ENCODE measurements around the gene FOXR1.
"Not testable (repeated sequence)": the region's sequence is repeated elsewhere in the genome, so short reads cannot be mapped to it uniquely, and the experiment has no call there.

FOXR1 gene

DNA sequence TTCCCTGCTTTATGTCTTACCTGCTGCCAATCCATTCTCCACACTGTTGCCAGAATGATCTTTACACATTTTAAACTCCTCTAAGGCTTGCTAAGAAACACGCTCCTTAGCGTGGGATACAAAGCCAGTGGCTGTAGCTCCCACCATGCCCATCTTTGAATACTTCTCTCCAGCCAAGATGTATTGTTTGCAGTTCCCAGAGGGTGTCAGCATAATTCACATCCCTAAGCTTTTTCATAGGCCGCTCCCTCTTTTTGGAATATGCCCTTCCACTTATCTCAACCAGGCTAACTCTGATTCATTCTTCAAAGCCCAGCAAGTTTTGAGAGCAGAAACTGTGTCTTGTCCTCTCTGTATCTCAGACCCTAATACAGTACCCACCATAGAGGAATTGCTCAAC is 23.6 kb upstream of the FOXR1 start:
- no peak for DNase-seq

DNA sequence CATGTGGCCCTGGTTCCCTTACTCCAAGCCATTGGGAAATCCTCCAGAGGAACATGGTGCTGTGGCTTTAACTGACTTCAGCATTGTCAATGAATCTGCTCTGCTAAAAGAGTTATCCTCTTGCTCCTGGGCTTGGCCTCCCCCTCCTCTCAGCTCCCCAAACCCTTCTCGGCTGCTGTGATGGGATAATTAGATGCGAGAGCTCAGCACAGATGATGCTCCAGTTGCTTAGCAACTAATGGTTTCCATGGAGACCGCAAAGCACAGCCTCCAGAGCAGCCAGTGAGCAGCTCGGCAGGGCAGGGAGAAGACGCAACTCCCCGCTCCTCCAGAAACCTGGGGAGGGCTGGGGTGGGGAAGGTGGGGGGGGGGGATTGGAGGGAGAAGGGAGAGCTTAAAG is 18.3 kb upstream of the FOXR1 start:
- DNase-seq, result peak; percentile 58

DNA sequence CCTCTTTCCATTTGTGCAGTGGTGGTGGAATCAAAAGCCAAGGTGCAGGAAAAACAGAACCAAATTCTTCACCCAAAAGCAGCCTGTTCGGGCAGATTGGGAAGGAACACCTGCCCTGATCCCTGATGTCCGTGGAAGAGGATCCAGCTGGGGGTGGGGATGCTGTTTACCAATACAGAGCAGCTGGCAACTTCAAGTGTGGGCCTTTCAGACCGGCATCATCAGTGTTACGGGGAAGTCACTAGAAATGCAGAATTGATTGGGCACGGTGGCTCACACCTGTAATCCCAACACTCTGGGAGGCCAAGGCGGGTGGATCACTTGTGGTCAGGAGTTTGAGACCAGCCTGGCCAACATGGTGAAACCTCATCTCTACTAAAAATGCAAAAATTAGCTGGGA is 17.6 kb upstream of the FOXR1 start:
- not testable (repeated sequence) for DNase-seq

DNA sequence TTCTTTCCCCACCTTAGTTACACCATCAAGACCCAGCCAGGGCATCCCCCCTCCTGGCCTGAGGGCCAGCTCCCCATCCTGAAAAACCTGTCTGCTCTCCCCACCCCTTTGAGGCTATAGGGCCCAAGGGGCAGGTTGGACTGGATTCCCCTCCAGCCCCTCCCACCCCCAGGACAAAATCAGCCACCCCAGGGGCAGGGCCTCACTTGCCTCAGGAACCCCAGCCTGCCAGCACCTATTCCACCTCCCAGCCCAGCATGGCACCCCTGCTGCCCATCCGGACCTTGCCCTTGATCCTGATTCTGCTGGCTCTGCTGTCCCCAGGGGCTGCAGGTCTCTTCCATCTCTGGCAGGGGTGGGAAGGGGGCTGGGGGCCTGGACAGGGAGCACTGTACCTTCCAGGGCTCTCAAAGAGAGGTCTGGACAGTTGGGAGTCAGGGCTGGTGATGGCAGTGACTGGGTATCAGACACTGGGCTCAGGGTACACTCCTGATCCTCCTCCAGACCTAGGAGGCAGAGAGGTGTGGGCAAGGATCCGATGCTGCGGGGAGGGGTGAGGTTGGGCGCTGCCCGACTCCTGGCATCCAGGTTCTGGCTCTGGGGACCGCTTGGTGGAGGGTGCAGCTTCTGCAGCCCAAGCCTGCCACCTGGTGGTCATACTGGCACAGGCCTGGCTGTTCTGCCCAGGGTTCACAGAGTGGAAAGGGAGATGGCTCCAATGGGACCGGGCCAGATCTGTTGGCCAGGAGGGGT is 15.3 kb upstream of the FOXR1 start, which contains the start of gene UPK2:
Gene UPK2 (plus strand): TSS at position 205 of the 753 bp plus-strand sequence. CDS start 53 bp downstream, at position 258.
- peak; percentile 36 for DNase-seq

DNA sequence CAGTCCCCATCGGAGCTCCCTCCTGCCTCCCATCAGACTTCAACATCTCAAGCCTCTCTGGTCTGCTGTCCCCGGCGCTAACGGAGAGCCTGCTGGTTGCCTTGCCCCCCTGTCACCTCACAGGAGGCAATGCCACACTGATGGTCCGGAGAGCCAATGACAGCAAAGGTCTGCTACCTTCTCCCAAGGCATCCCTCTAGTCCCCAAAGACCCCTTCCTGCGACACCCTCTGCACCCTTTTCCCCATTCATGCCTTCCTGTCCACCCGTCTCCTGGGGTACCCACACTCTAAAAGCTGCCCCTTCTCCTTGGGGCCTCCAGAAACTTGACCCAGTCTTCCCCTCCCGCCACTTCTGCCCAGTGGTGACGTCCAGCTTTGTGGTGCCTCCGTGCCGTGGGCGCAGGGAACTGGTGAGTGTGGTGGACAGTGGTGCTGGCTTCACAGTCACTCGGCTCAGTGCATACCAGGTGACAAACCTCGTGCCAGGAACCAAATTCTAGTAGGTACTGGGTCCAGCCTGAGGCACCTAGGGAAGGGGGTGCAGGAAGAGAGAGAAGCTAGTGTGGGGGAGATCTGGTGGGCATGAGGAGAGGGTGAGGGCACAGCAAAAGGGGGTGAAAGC is 14.6 kb upstream of the FOXR1 start:
- DNase-seq, result no peak

DNA sequence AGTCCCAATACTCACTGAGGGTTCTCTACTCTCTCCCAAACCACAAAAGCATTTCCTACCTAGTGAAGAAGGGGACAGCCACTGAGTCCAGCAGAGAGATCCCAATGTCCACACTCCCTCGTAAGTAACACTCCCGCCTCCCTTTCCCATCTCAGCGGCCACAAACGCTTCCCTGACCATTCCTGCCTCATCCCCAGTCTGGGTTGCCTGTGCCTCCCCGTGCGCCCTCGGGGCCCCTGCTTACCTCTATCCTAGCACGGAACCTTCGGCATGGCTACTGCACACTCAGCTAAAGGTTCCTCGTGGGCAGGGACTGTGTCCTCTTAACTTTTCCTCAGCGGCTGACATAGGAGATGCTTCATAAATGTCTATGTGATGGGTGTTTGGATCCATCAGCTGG is 14.0 kb upstream of the FOXR1 start:
- no peak for DNase-seq

DNA sequence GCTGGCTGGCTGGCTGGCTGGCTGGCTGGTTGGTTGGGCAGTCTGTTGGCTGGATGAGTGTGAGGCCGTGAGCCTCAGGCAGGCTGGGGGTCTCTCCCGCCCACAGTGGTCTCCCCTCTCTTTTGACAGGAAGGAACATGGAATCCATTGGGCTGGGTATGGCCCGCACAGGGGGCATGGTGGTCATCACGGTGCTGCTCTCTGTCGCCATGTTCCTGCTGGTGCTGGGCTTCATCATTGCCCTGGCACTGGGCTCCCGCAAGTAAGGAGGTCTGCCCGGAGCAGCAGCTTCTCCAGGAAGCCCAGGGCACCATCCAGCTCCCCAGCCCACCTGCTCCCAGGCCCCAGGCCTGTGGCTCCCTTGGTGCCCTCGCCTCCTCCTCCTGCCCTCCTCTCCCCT is 13.6 kb upstream of the FOXR1 start:
- DNase-seq, result no peak

DNA sequence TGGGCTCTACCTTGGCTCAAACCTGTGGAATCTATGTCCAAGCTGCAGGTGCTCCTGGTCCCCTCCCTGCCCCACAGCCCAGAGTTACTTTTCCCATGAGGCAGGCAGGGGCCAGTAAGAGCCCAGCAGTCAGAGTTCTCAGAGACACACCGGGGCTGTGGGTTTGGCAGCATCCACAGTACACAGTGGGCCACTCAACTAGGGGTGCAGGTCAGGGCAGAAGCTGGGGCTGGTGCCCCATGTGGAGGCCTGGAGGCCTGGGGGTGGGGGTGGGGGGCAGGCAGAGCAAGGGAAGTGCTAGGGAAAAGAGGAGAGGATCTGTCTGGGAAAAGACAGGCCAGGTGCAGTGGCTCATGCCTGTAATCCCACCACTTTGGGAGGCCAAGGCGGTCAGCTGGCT is 13.0 kb upstream of the FOXR1 start:
- DNase-seq, result no peak

DNA sequence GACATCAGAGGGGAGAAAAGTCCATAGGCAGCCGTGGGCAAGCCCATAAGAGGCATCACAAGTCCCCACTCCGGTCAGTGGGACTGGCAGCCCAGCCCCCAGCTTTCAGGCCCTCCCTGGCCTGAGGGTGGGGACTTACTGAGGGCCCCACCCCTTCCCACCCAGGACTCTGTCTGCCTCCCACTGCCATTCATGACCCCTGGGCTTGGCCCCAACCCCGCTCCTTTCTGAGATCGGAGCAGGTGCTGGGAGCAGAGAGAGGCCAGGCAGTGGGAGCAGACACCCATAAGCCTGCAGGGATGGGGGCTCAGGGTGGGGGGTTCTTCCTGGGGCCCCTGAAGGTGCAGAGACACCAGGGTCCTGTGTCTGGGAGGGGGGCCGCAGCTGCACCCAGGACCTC is 10.4 kb upstream of the FOXR1 start:
- no peak for DNase-seq

DNA sequence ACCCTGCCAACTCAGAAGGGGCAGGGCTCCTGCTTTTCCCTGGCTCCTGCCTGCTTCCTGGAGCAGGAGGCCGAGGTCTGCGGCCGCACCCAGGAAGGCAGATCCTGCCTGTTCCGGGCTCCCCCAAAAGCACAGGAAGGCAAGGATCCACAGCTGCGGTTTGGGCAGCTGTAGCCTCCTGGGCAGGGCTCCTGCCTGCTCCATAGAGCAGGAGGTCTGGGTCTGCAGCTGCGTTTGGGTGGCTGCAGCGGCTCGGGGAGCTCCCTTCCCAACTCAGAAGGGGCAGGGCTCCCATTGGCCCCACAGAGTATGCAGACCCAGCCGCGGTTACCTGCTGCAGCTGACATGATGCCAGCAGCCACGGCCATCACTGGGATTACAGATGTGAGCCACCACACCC is 10.0 kb upstream of the FOXR1 start:
- DNase-seq, result no peak

DNA sequence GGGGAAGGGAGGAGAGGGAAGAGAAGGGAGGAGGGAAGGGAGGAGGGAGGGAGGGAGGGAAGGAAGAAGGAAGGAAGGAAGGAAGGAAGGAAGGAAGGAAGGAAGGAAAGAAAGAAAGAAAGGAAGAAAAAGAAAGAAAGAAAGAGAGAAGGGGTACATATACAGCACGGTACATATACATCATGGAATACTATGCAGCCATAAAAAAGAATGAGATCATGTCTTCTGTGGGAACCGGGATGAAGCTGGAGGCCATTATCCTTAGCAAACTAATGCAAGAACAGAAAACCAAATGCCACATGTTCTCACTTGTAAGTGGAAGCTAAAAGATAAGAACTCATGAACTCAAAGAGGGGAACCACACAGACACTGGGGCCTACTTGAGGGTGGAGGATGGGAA is 2.1 kb upstream of the FOXR1 start:
- not testable (repeated sequence) for DNase-seq

DNA sequence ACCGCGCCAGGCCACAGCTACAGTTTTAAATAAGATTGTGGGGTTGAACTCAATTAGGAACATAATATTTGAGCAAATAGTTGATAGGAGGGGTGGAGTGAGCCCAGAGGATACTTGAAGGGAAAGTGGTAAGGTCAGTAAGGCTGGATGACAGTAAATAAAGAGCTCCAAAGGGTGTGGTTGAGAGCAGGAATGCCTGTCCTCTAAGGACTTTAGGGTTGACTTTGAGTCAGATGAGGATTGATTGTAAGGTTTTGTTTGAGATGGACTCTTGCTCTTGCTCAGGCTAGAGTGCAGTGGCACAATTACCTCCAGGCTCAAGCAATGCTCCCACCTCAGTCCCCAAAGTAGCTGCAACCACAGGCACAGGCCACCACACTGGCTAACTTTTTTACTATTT is 2.4 kb downstream of the FOXR1 start:
- DNase-seq, result no peak

DNA sequence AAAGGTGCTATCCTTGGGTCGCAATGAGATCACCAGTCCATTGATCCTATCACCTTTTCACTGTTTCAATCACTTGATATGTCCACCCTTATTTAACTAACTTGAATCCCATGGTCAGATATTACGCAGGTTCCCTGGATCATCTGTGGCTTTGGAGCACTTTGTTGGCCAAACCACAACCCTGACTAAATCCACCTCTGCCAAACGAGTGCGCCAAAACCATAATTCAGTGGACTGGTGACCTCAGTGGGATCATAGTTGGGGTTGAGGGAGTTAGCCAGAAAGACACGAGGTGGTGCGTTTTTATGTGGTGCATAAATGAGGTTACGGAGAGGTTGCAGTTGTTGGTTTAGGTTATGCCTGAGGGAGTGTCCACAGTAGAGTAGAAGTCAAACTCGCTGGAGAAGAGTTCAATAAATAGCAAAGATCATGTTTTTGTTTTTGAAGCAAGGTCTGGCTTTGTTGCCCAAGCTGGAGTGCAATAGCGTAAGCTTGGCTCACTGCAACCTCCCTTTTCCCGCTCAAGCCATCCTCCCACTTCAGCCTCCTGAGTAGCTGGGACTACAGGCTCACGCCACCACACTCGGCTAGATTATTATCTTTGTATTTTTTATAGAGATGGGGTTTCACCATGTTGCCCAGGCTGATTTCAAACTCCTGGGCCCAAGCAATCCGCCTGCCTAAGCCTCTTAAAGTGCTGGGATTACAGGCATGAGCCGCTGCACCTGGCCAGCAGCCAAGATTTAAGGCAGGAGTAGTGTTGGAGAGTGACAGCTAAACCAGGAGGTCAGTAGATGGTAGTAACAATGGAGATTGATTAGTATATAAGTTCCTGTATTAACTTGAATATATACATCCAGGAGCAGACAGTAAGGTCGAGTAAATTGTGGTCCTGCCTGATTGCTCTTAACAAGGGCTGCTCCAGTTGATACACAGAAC is 4.5 kb downstream of the FOXR1 start:
- no peak for DNase-seq

DNA sequence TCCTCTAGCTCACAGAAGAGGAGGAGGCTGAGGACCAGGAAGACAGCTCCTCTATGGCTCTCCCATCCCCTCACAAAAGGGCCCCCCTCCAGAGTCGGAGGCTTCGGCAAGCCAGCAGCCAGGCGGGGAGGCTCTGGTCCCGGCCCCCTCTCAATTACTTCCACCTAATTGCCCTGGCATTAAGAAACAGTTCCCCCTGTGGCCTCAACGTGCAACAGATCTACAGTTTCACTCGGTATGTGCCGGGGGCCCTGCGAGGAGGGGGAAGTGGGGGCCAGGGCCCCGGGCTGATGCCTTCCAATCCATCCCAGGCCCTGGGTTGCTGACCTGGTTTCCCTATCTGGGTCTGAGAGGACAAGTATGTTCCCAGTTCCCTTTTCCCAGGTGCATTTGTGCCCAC is 7.9 kb downstream of the FOXR1 start:
- DNase-seq, result no peak

DNA sequence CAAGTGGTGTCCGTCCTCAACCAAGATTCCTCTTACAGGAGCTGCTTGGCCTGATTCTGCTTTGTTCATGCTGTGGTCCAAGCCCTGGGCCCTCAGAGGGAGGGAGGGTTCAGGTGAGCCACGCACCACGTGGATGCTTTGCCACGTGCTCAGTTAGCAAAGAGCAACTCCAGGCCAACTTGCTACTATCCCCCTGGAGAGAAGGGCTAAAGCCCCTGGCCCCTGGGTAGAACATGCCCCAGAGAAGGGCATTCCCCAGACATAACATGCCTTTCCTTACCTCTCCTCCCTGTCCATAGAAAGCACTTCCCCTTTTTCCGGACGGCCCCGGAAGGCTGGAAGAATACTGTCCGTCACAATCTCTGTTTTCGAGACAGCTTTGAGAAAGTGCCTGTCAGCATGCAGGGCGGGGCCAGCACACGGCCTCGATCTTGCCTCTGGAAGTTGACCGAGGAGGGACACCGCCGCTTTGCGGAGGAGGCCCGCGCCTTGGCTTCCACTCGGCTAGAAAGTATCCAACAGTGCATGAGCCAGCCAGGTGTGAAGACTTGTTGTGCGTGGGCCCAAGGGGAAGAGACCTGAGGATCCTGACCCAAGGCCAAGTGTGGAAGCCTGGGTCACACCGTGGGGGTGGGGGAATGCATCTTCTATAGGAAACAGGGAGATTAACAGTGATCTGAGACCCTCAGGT is 8.8 kb downstream of the FOXR1 start:
- DNase-seq, result no peak

DNA sequence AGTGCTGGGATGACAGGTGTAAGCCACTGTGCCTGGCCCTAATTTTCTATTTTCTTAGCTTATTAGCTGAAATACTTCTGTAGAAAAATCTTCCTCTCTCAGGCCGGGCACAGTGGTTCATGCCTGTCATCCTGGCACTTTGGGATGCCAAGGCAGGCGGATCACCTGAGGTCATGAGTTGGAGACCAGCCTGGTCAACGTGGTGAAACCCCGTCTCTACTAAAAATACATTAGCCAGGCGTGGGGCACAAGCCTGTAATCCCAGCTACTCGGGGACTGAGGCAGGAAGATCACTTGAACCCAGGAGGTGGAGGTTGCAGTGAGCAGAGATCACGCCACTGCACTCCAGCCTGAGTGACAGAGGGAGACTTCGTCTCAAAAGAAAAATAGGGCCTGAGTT is 12.8 kb downstream of the FOXR1 start:
- DNase-seq, result not testable (repeated sequence)

DNA sequence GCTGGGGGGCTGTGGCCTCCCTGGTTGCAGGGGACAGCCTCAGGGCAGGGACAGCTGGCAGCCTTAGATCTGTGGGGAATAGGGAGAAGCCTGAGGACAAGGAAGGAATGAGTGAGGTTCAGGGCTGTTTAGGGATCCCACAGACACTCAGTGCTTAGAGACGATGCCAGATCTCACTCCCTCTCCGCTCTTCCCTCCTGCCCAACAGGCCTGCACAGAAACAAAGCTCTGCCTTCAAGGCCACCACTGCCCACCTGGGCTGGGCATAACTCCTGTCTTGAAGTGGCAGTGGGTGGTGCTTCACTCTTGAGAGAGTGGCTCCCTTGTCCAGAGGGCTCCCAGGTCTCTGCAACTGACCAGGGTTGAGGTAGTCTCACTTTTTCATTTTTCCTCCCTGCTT is 13.3 kb downstream of the FOXR1 start:
- no peak for DNase-seq

DNA sequence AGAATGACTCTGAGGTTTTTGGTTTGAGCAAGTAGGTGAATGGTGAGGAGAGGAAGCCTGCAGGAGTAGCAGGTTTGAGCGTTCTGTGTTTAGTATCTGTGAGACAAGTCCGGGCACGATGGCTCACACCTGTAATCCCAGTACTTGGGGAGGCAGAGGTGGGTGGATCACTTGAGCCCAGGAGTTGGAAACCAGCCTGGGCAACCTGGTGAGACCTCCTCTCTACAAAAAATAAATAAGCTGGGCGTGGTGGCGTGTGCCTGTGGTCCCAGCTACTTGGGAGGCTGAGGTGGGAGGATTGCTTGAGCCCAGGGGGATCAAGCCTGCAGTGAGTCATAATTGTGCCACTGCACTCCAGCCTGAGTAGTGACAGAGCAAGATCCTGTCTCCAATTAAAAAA is 16.7 kb downstream of the FOXR1 start:
- DNase-seq, result peak; percentile 29

DNA sequence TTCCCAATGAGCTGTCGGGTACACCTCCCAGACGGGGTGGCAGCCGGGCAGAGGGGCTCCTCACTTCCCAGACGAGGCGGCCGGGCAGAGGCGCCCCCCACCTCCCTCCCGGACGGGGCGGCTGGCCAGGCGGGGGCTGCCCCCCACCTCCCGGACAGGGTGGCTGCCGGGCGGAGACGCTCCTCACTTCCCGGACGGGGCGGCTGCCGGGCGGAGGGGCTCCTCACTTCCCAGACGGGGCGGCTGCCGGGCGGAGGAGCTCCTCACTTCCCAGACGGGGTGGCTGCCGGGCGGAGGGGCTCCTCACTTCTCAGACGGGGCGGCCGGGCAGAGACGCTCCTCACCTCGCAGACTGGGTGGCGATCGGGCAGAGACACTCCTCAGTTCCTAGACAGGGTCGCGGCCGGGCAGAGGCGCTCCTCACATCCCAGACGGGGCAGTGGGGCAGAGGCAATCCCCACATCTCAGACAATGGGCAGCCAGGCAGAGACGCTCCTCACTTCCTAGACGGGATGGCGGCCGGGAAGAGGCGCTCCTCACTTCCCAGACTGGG is 20.0 kb downstream of the FOXR1 start:
- not testable (repeated sequence) for DNase-seq

DNA sequence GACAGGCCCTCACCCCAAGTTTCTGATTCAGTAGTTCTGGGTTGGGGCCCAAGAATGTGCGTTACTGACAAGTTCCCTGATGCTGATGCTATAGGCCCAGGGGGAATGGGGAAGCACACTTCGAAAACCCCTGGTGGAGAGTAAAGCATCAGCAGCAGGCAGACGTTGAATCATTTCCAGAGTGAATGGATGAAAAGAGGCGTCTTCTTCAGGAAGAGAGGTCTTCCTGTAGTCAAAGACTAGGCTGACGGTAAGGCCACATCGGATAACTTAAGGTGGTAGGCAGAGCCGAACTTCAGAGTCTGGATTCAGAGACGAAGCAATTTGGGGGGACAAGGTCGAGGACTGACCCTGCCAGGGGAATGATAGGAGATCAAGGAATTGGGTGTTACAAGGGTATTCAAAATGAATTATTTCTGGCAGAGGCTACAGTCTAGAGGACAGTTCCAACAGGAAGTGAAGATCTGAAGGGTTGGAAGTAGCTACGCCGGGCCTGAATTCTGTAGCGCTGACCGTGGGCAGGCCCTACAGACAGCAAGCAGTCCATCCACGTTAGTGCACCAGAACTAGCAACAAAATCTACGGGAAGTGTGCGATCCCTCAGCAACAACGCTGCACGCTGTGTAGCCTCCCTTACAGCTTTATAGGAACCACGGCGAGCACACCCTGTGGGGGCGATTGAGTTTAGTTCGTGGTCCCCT is 25.5 kb downstream of the FOXR1 start:
- no peak for DNase-seq

DNA sequence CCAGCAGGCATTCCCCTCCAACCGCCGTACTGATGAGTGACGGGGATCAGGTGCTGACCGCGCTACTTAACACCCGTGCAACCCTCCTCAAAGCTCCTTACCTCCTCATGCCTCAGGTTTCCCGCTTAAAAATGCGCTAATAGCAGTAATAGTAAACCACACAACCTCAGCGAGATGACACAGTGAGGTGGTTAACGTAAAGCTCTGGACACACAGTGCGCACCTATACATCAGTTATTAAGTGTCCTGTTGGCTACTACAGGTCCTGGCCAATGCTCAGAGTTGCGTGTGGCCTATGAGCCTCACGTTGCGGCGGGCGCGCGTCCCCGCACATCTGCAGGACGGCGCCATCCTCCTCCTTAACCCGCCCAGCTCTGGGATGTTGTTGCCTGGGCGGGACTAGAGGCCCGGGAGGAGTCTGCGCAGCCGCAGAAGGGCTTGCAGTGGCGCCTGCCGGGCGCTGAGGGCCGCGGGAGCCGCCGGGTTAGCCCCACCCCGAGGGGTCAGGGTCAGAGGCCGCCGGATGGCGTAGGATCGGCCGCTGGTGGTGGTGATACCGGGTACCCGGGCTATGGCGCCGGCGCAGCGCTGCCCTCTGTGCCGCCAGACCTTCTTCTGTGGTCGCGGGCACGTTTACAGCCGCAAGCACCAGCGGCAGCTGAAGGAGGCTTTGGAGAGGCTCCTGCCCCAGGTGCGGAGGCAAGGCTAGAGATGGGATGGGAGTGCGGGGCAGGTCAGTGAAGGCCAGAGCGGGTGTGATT is 26.2 kb downstream of the FOXR1 start, which contains the start of gene CENATAC:
Gene CENATAC (plus strand): TSS at position 512 of the 761 bp plus-strand sequence. CDS start 60 bp downstream, at position 572.
- peak; percentile 77 for DNase-seq
